HUES6 (cell line): ENCODE data around the gene ERN1.

Experiments
- H3K27ac ChIP-seq: 2 replicates; pipeline ENCODE4 v1.7.0; 2013; ENCODE audit warnings: low read depth, mild to moderate bottlenecking, low read length, inconsistent platforms
- H3K27me3 ChIP-seq: 2 replicates; pipeline ENCODE4 v1.6.1; 2013; ENCODE audit warnings: low read length; ENCODE audit not compliant: control insufficient read depth, insufficient read depth
- H3K36me3 ChIP-seq: 2 replicates; pipeline ENCODE4 v1.6.1; 2013; ENCODE audit warnings: low read length; ENCODE audit not compliant: control insufficient read depth, insufficient read depth
- H3K4me1 ChIP-seq: 2 replicates; pipeline ENCODE4 v1.6.1; 2013; ENCODE audit warnings: low read length; ENCODE audit not compliant: control insufficient read depth, insufficient read depth
- H3K4me3 ChIP-seq: 2 replicates; pipeline ENCODE4 v1.5.1; 2013; ENCODE audit warnings: low read depth, low read length
- H3K9ac ChIP-seq: one replicate; pipeline ENCODE4 v1.6.1; 2013; ENCODE audit warnings: mild to moderate bottlenecking, low read length
- H3K9me3 ChIP-seq: 2 replicates; pipeline ENCODE4 v1.6.1; 2013; ENCODE audit warnings: low read depth, low read length; ENCODE audit not compliant: control insufficient read depth, insufficient read depth

Gene ERN1

GRCh38 chr17:64149196-64149595 lies 19.3 kb upstream of the ERN1 start:
- Histone ChIP-seq H3K27ac (no peak overlapping the region), H3K27me3 (no peaks in the 10 kb centered on the region), H3K36me3 (peaks cover 23% of the 10 kb centered on the region), H3K9ac (no peak overlapping the region), H3K9me3 (no peaks in the 10 kb centered on the region), H3K4me3 (no peak overlapping the region), H3K4me1 (peaks cover 15% of the 10 kb centered on the region; the same call in 1 of the 2 replicates)

- no peaks in the 10 kb centered on the region for H3K9me3 ChIP-seq
- H3K9ac ChIP-seq, result no peak overlapping the region
- no peak overlapping the region for H3K27ac ChIP-seq
- H3K4me3 ChIP-seq, result no peak overlapping the region
- H3K36me3 ChIP-seq, result peaks cover 23% of the 10 kb centered on the region
- H3K4me1 ChIP-seq, result peaks cover 15% of the 10 kb centered on the region; the same call in 1 of the 2 replicates
- H3K27me3 ChIP-seq, result no peaks in the 10 kb centered on the region
Observed at GRCh38 chr17:64148699-64149098, 18.8 kb upstream of the ERN1 start.

DNA sequence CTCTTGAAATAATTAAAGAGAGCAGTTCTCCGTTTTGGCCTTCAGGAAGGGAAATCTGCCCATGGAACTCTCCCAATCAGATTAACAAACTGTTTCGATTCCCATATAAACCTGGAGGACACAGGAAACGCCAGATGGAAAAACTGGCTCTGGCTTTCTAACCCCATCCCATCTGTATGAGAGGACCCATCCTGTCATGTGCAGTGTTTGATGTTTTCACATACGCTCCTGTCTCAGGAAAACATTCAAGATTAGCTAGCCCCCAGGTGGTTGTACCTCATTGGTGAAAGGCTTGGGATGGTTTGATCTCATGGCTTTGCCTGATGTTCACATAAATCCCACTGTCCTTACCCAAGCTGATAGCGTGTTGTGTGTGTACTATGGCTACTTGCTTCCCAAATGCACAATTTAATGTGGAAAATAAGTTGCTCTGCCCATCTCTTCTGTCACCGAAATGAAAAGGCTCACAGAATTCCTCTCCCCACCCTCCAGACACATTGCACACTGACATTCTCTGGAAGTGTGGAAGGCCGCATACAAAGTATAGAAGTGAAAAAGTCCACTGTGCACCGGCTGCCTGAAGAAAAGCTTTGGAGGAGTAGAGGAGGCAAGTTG lies 18.2 kb upstream of the ERN1 start:
- H3K4me3 ChIP-seq, result no peak overlapping the region
- no peak overlapping the region for H3K9ac ChIP-seq
- H3K9me3 ChIP-seq, result no peaks in the 10 kb centered on the region
- peaks cover 23% of the 10 kb centered on the region for H3K36me3 ChIP-seq
- H3K27me3 ChIP-seq, result no peaks in the 10 kb centered on the region
- peaks cover 15% of the 10 kb centered on the region; the same call in 1 of the 2 replicates for H3K4me1 ChIP-seq
- H3K27ac ChIP-seq, result 0 out of 2 replicates have a peak overlapping the region, but pooled peaks have one; percentile 92

DNA sequence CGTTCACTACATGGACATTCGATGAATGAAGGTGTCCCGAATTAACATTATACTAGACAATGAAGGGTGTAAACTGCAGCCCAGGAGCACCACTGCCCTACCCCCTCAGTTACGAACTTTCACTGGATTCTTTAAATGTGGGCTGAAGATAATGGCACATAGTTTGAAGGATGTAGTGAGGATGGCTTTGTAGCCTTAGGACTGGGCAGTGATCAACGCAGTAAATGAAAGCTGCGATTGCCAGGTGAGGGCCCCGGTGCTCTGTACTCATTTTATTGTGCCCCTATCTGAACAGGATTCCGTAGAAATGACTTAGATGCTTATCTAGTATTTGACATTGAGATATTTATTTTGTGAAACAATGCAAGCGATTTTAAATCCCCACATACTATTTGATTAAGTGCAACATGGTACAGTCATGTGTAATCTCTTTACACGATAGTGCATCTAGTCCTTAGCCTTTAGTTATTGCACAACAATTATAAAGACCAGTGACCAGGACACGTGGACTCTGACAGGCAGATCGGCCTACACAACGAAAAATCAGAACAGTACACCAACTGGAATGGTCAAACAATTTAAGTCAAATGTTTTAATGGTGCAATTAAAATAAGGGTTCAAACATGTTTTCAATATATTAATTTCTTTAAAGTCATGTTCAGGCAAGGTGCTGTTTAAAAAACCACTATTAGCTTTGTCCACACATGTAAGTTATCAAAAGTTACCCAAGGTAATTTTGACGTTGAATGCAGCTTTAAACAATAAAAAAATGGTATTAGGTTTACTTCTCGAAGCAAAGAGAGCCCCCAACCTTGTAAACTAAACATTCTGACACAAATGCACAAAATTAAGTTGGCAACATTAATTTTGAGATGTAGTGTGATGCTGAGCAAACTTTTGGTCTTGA lies 17.4 kb upstream of the ERN1 start:
- peak overlapping the region; percentile 90 for H3K4me3 ChIP-seq
- peaks cover 15% of the 10 kb centered on the region; the same call in 1 of the 2 replicates for H3K4me1 ChIP-seq

DNA sequence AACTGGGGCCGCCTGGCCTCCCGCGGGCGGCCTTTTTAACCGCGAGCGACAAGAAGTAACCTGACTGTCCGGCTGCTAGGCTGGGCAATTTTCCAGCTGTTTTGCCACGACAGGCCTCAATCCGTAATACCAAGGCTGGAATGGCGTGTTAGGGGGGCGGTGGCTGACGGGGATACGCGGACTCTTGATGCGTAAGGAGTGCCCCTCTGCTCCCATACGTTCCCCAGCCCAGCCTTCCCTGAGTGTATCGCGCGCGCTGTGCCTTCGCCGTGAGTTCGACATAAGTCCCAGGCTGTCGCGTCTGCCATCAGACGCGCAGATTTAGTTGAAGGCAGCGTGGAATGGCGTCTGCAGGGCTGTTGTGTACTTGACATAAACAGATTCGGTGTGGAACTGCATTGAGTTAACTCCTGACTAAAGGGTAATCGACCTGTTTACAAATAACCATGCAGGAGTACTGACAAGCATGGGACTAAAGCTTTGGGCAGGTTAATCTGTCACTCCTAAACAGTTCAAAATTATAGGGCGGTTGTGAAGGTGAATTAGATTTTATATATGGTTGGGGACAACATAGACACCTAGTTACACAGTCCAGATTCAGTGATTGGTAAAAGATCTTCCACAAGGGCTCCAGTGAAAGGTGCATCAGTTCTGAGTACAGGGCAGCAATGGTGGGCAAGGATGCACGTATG lies 16.6 kb upstream of the ERN1 start:
- H3K36me3 ChIP-seq, result peaks cover 14% of the 10 kb centered on the region

More for the DNA sequence above, 17.4 kb upstream of the ERN1 start:
- Histone ChIP-seq H3K9me3 (no peaks in the 10 kb centered on the region), H3K27ac (peak overlapping the region; percentile 92; the same call in 1 of the 2 replicates), H3K36me3 (peaks cover 19% of the 10 kb centered on the region), H3K27me3 (no peaks in the 10 kb centered on the region), H3K9ac (peak overlapping the region; percentile 97)

GRCh38 chr17:64145751-64146417 lies 15.9 kb upstream of the ERN1 start:
- peaks cover 14% of the 10 kb centered on the region for H3K36me3 ChIP-seq
- H3K4me1 ChIP-seq, result peaks cover 15% of the 10 kb centered on the region; the same call in 1 of the 2 replicates
- H3K4me3 ChIP-seq, result peak overlapping the region; percentile 90
- peak overlapping the region; percentile 97 for H3K9ac ChIP-seq
- H3K9me3 ChIP-seq, result no peaks in the 10 kb centered on the region
- H3K27ac ChIP-seq, result peak overlapping the region; percentile 92
- no peaks in the 10 kb centered on the region for H3K27me3 ChIP-seq

More for the DNA sequence above, 16.6 kb upstream of the ERN1 start:
- peak overlapping the region; percentile 97 for H3K9ac ChIP-seq
- H3K4me1 ChIP-seq, result peaks cover 15% of the 10 kb centered on the region; the same call in 1 of the 2 replicates
- peak overlapping the region; percentile 90 for H3K4me3 ChIP-seq
- no peaks in the 10 kb centered on the region for H3K27me3 ChIP-seq
- H3K27ac ChIP-seq, result peak overlapping the region; percentile 92
- no peaks in the 10 kb centered on the region for H3K9me3 ChIP-seq

- Histone ChIP-seq H3K4me3 (peak overlapping the region; percentile 90), H3K27me3 (no peaks in the 10 kb centered on the region), H3K4me1 (peaks cover 15% of the 10 kb centered on the region; the same call in 1 of the 2 replicates), H3K9ac (peak overlapping the region; percentile 63), H3K27ac (no peak overlapping the region), H3K9me3 (no peaks in the 10 kb centered on the region), H3K36me3 (peaks cover 14% of the 10 kb centered on the region)
Observed at GRCh38 chr17:64145375-64145750, 15.4 kb upstream of the ERN1 start.

GRCh38 chr17:64139542-64139941 lies 9.6 kb upstream of the ERN1 start:
- no peaks in the 10 kb centered on the region for H3K27me3 ChIP-seq
- no peak overlapping the region for H3K9ac ChIP-seq
- H3K4me1 ChIP-seq, result no peaks in the 10 kb centered on the region
- no peaks in the 10 kb centered on the region for H3K36me3 ChIP-seq
- H3K4me3 ChIP-seq, result no peak overlapping the region
- no peak overlapping the region for H3K27ac ChIP-seq
- H3K9me3 ChIP-seq, result no peaks in the 10 kb centered on the region

- H3K4me3 ChIP-seq, result no peak overlapping the region
- no peak overlapping the region for H3K9ac ChIP-seq
- no peaks in the 10 kb centered on the region for H3K36me3 ChIP-seq
- no peaks in the 10 kb centered on the region for H3K9me3 ChIP-seq
- no peaks in the 10 kb centered on the region for H3K4me1 ChIP-seq
- H3K27ac ChIP-seq, result no peak overlapping the region
- no peaks in the 10 kb centered on the region for H3K27me3 ChIP-seq
Observed at GRCh38 chr17:64138441-64138840, 8.5 kb upstream of the ERN1 start.

- no peaks in the 10 kb centered on the region for H3K36me3 ChIP-seq
- H3K27me3 ChIP-seq, result peaks cover 15% of the 10 kb centered on the region
- H3K4me1 ChIP-seq, result peaks cover 6% of the 10 kb centered on the region; the same call in 1 of the 2 replicates
- H3K27ac ChIP-seq, result no peak overlapping the region
- H3K4me3 ChIP-seq, result no peak overlapping the region
- no peak overlapping the region for H3K9ac ChIP-seq
- H3K9me3 ChIP-seq, result no peaks in the 10 kb centered on the region
Observed at GRCh38 chr17:64135000-64135399, 5.1 kb upstream of the ERN1 start.
